Cardiac fibroblast (primary cell): ENCODE results near the gene RUNDC3A.
"Not testable (repeated sequence)": the region's sequence is repeated elsewhere in the genome, so short reads cannot be mapped to it uniquely, and the experiment has no call there.

ENCODE experiments used
- DNase-seq, 2 donors: peaks; one replicate each; pipeline versions ENCODE4 v3.0.0 to v3.0.0-alpha.2; 2010; ENCODE audit warnings: low read depth in 2 of 2
- H3K4me3 ChIP-seq, 2 donors: replicated peaks in 1 of 2; 1 replicate in 1 of 2; 2 replicates in 1 of 2; pipeline ENCODE4 v1.5.1; 2011; ENCODE audit warnings: low read depth in 2 of 2, low read length in 2 of 2, mild to moderate bottlenecking in 2 of 2, moderate library complexity in 1 of 2
- TF ChIP-seq, protein P1 (sequence below): IDR thresholded peaks from one replicate; pipeline ENCODE4 v1.5.1; 2011; ENCODE audit warnings: low read depth, mild to moderate bottlenecking, low read length, inconsistent platforms

RUNDC3A gene

DNA sequence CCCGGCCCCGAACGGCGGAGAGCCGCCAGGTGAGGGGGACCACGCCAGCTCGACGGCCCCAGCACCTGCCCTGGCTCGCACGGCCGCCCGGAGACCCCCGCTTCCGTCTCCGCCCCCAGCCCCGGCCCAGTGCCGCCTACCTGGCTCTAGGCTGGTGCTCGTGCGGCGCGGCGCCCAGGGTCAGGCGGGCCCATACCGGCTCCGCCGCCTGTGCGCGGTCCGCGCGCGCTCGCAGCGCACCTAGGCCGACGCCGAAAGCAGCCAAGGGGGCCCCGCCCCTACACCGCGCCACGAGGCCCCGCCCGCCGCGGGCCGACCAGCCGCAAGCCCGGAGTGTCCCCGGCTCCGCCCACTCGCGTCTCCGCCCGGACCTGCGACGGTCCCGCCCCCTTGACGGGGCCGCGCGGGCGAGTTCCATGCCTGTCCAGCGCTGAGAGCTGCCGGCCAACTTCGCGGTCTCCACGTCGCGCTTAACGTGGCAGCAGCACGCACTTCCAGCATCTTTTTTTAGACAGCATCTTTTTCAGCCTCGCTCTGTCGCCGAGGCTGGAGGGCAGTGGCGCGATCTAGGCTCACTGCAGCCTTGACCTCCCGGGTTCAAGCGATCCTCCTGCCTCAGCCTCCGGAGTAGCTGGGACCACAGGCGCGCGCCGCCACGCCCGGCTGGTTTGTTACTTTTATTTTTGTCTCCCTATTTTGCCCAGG is 16.3 kb downstream of the RUNDC3A start, which contains the start of gene SLC25A39:
SLC25A39 (minus strand) TSS at position 253 of the 705 bp plus-strand sequence. CDS start 1,261 bp downstream, outside the sequence.
- H3K4me3 ChIP-seq, result peak within 1 kb of the TSS; percentile 85 to 88
- DNase-seq, result peak; percentile 94 to 96
- TF ChIP-seq, protein P1, sequence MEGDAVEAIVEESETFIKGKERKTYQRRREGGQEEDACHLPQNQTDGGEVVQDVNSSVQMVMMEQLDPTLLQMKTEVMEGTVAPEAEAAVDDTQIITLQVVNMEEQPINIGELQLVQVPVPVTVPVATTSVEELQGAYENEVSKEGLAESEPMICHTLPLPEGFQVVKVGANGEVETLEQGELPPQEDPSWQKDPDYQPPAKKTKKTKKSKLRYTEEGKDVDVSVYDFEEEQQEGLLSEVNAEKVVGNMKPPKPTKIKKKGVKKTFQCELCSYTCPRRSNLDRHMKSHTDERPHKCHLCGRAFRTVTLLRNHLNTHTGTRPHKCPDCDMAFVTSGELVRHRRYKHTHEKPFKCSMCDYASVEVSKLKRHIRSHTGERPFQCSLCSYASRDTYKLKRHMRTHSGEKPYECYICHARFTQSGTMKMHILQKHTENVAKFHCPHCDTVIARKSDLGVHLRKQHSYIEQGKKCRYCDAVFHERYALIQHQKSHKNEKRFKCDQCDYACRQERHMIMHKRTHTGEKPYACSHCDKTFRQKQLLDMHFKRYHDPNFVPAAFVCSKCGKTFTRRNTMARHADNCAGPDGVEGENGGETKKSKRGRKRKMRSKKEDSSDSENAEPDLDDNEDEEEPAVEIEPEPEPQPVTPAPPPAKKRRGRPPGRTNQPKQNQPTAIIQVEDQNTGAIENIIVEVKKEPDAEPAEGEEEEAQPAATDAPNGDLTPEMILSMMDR, result no peak

DNA sequence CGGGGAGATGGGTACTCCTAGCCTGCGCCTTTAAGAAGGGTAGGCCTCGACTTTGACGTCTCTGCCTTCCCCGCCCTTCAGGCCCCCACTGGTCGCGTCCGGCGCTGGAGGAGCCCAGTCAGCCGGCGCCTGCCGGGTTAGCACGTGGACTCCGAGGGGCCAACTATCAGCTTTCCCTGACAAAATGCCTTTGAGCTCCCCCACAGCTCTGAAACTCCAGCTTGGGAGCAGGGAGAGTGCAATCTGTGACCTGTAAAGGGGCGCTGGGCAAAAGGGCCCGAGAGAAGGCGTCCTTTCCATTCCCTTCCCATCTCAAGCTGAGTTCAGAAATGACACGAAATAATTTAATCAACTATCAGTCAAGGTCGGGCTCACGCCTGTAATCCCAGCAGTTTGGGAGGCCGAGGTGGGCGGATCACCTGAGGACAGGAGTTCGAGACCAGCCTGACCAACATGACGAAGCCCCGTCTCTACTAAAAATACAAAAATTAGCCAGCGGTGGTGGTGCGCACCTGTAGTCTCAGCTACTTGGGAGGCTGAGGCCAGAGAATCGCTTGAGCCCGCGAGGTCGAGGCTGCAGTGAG is 18.6 kb downstream of the RUNDC3A start:
- TF ChIP-seq, protein P1, result no peak
- peak; percentile 97 to 98 for DNase-seq
- H3K4me3 ChIP-seq, result no peak overlapping the region

DNA sequence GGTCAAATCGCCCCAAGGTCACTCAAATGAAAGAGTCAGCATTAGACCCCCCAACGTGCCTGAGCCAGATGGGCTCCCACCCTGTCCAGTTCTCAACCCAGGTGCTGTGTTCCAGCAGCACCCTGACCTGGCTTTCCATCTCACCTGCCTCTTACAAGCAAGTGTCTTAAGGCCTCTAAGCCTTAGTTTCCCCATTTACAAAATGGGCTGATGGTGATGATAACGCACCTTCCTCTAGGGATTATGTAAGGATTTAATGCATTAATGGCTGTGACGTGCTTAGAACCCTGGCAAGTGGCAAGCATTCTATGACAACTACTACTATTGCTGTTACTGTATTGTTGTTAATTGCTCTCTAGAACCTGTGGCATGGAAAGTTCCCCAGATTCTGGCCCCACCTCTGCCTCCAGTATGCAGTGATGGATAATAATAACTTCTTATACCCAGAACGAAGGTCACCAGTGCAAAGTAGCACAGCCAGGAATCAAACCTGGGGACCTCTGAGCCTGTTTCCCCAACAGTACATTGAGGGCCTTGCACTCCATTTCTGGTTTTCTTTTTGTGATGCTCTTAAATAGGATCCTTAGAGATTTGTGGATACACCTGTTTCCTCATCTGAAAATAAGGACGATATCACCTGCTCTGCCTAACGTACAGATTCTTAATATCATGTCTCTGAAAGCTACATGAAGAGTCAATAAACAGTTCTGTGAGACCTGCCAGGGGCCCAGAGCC is 19.5 kb downstream of the RUNDC3A start:
- no peak for DNase-seq
- H3K4me3 ChIP-seq, result no peak overlapping the region
- TF ChIP-seq, protein P1, result no peak

DNA sequence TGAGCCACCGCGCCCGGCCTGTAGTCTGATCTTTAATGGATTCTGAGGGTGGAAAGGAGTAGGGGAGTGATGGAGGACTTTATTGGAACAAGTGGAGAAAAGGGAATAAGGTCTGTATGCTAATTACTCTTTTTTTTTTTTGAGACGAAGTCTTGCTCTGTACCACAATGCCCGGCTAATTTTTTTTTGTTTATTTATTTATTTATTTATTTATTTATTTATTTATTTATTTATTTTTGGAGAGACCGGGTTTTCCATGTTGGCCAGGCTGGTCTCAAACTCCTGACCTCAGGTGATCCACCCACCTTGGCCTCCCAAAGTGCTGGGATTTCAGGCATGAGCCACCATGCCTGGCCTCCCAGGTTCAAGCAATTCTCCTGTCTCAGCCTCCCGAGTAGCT is 21.1 kb downstream of the RUNDC3A start:
- not testable (repeated sequence) for H3K4me3 ChIP-seq, DNase-seq

DNA sequence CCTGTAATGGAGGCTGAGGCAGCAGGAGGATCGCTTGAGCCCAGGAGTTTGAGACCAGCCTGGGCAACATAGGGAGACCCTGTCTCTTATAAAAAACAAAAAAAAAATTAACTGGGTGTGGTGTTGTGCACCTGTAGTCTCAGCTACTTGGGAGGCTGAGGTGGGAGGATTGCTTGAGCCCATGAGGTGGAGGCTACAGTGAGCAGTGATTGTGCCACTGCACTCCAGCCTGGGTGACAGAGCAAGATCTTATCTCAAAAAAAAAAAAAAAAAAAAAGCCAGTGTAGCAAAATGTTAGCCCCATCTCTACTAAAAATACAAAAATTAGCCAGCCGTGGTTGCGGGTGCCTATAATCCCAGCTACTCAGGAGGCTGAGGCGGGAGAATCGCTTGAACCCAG is 21.9 kb downstream of the RUNDC3A start:
- not testable (repeated sequence) for DNase-seq, H3K4me3 ChIP-seq

DNA sequence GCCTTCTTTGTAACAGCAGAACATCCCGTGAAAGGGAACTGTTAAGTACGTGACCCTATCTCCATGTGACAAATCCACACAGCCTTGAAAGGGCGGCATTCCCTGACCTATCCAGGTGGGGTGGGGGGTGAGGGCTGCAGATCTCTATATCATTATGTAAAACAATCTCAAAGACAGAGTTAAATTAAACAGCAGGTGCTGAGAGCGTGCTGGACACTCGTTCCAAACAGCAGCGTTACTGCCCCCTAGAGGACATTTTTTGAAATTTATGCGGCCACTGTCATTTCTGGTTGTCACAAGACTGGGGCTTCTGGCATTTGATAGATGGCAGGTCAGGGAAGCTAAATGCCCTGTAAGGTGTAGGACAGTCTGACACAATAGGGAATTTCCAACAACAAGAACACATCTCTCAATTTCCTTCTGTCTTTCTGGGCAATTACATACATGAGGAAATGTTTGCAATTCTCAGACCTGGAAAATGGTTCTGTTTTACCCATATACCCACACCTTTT is 22.9 kb downstream of the RUNDC3A start:
- H3K4me3 ChIP-seq, result no peak overlapping the region
- TF ChIP-seq, protein P1, result peak; percentile 72
- peak; percentile 77 to 83 for DNase-seq

DNA sequence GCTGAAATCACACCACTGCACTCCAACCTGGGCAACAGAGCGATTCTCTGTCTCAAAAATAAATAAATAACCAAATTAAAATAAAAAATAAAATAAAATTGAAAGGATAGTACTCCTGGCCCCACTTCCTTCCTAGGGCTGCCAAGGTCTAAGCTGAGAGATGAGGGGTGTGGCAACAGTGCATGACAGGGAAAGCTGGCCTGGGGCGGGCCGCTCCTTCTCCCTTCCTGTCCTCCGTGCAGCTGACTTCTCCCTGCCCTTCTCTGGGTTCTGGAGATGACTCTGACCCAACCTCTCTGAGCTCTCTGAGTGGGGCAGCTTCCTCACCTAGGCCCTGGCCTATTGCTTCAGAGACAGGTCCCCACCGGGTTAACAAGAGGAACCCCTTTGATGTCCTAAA is 25.0 kb downstream of the RUNDC3A start:
- H3K4me3 ChIP-seq, result no peak overlapping the region
- TF ChIP-seq, protein P1, result no peak
- no peak for DNase-seq
